Fibroblast of lung (primary cell): ENCODE data around the gene TMEM201.

ENCODE experiments used
- CTCF ChIP-seq, 2 donors: IDR thresholded peaks in 1 of 2; conservative IDR thresholded peaks in 1 of 2; 1 replicate in 1 of 2; 2 replicates in 1 of 2; pipeline ENCODE4 v1.5.1; 2011 to 2012; ENCODE audit warnings: low read length in 2 of 2, control low read depth in 1 of 2, inconsistent platforms in 1 of 2, low read depth in 1 of 2, mild to moderate bottlenecking in 1 of 2
- EZH2 ChIP-seq: IDR thresholded peaks from 2 replicates; pipeline ENCODE4 v1.5.1; 2012; ENCODE audit warnings: low read length, control low read depth, mild to moderate bottlenecking; ENCODE audit errors: missing control alignments

DNA sequence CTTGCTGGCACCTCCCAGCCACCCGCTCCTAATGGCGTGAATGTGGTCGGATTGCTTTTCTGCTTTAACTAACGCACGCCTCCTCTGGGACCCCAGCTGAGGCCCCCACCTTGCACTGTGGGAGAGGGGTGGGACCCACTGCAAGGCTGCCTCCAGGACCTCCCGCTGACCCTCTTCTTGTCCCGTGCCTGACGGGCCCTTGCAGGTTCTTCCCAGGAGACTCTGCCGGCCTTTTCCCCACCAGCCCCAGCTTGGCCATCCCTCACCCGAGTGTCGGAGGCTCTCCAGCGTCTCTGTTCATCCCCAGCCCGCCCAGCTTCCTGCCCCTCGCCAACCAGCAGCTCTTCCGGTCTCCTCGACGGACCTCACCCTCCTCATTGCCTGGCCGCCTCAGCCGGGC, 18.6 kb downstream of the TMEM201 start:
- TF ChIP-seq CTCF (conservative IDR thresholded peaks at IDR 0.05 in 1 of 2, IDR thresholded peaks at IDR 0.05 in 1 of 2; ENCODE audit: low read depth in 1 of 2, low read length in 2 of 2) (no peak), EZH2 (no peak)
